Panc1 (cell line): ENCODE measurements around the gene EHD3. TPM values are rescaled to one million over a fixed set of nuclear protein-coding genes. Genes with fewer than 3 reads are reported as not detected.

ENCODE experiments used
- ATAC-seq: fragments of 200-7000 bp; cut with Tn5 transposase; 2 replicates; pipeline ENCODE4 v1.9.1; 2020; ENCODE audit warnings: mild to moderate bottlenecking, moderate library complexity
- BruUV-seq: library from RNA; stranded (reverse); fragments of 400-500 nt; replicated peaks from 2 replicates; lab custom pipeline; 2021; lab: Mats Ljungman, UMichigan
- CTCF ChIA-PET: fragments of 300-600 bp; sonication (Branson Sonifier 250); formaldehyde crosslinking; loops from one replicate; lab custom pipeline; 2022; ENCODE audit warnings: antibody characterized with exemption; lab: Charles Lee
- POLR2A ChIA-PET: fragments of 300-600 bp; sonication (Branson Sonifier 250); formaldehyde crosslinking; loops from one replicate; lab custom pipeline; 2022; ENCODE audit warnings: antibody characterized with exemption; lab: Charles Lee
- DNase-seq: peaks from one replicate; pipeline ENCODE4 v3.0.0-alpha.2; 2010; ENCODE audit warnings: low read depth, low spot score
- H3K27ac ChIP-seq: 2 replicates; pipeline ENCODE4 v1.5.1; 2011; ENCODE audit warnings: mild to moderate bottlenecking, low read length, inconsistent platforms
- H3K27me3 ChIP-seq: fragments of 200-500 bp; sonication (Bioruptor generic); 2 replicates; pipeline ENCODE4 v1.6.0; 2014; ENCODE audit warnings: low read length, inconsistent platforms; ENCODE audit not compliant: control insufficient read depth, insufficient read depth
- H3K36me3 ChIP-seq: fragments of 200-500 bp; sonication (Bioruptor generic); 2 replicates; pipeline ENCODE4 v1.5.1; 2014; ENCODE audit warnings: inconsistent platforms, mild to moderate bottlenecking, low read length, moderate library complexity; ENCODE audit not compliant: control insufficient read depth, insufficient read depth
- H3K4me1 ChIP-seq: 2 replicates; pipeline ENCODE4 v1.5.1; 2011; ENCODE audit warnings: inconsistent platforms, mild to moderate bottlenecking, low read length, moderate library complexity; ENCODE audit not compliant: control insufficient read depth, insufficient read depth
- H3K4me3 ChIP-seq, 2 experiments: 2 replicates each; pipeline ENCODE4 v1.5.1; 2011 to 2012; ENCODE audit warnings: low read depth in 2 of 2, low read length in 2 of 2, mild to moderate bottlenecking in 2 of 2, inconsistent platforms in 1 of 2, moderate library complexity in 1 of 2
- H3K9me3 ChIP-seq: fragments of 200-500 bp; sonication (Bioruptor generic); 2 replicates; pipeline ENCODE4 v1.5.1; 2014; ENCODE audit warnings: low read depth, mild to moderate bottlenecking, inconsistent platforms, low read length, moderate library complexity; ENCODE audit not compliant: control insufficient read depth, insufficient read depth
- CTCF ChIP-seq: fragments of 450-650 bp; IDR thresholded peaks from 2 replicates; pipeline ENCODE4 v1.5.1; 2017; ENCODE audit warnings: mild to moderate bottlenecking
- POLR2AphosphoS5 ChIP-seq: IDR thresholded peaks from 2 replicates; pipeline ENCODE4 v1.6.1; 2012; ENCODE audit warnings: mild to moderate bottlenecking, low read depth, low read length, moderate library complexity
- REST ChIP-seq, 2 experiments: IDR thresholded peaks; 2 replicates each; pipeline ENCODE4 v1.6.1; 2011 to 2012; ENCODE audit warnings: low read depth in 2 of 2, control low read depth in 1 of 2, low read length in 1 of 2, mild to moderate bottlenecking in 1 of 2, moderate library complexity in 1 of 2; ENCODE audit not compliant: insufficient read depth in 1 of 2
- SIN3A ChIP-seq: IDR thresholded peaks from 2 replicates; pipeline ENCODE4 v1.6.1; 2012; ENCODE audit warnings: low read depth, mild to moderate bottlenecking, low read length, moderate library complexity, borderline replicate concordance; ENCODE audit not compliant: insufficient read depth
- TCF7L2 ChIP-seq: IDR thresholded peaks from 2 replicates; pipeline ENCODE4 v1.6.1; 2011; ENCODE audit warnings: mild to moderate bottlenecking, low read depth, low read length, inconsistent platforms
- in situ Hi-C: cut with HindIII; loops from 2 replicates; pipeline ENCODE4 v1.10.0; 2016; ENCODE audit warnings: low sequenced_read_pairs, low pct_unique_long_range_greater_than_20kb
- intact Hi-C: fragments of 100-400 bp; cut with micrococcal nuclease; formaldehyde crosslinking; loops from one replicate; pipeline ENCODE4 v1.10.0; 2022; ENCODE audit not compliant: unreplicated experiment
- total RNA-seq: library from RNA; stranded (reverse); gene quantifications from one replicate; pipeline ENCODE4 v1.2.1, GENCODE V29; 2021; ENCODE audit not compliant: unreplicated experiment

The EHD3 gene
- total RNA-seq, 1 experiment from 2014 or later = 2.6 TPM

- CTCF ChIA-PET = no interaction called here
- in situ Hi-C loops (no loop called here), intact Hi-C loops (no loop called here)
- POLR2A ChIA-PET = no interaction called here
- H3K27ac ChIP-seq = no peak overlapping the region
- no peak for DNase-seq
- no TSS peak for BruUV-seq
- no peaks in the 10 kb centered on the region for H3K36me3 ChIP-seq
- no peaks in the 10 kb centered on the region for H3K4me1 ChIP-seq
- no peaks in the 10 kb centered on the region for H3K27me3 ChIP-seq
- no peak for ATAC-seq
- TF ChIP-seq TCF7L2 (no peak), SIN3A (no peak), CTCF (no peak), REST (IDR thresholded peaks at IDR 0.05; ENCODE audit: insufficient read depth in 1 of 2, low read depth in 2 of 2, low read length in 1 of 2) (no peak), POLR2AphosphoS5 (no peak)
- H3K4me3 ChIP-seq = no peak overlapping the region
- H3K9me3 ChIP-seq = no peaks in the 10 kb centered on the region
Measured at GRCh38 chr2:31241625-31242270, 7.8 kb downstream of the EHD3 start.

- TF ChIP-seq CTCF (no peak), POLR2AphosphoS5 (no peak), REST (IDR thresholded peaks at IDR 0.05; ENCODE audit: insufficient read depth in 1 of 2, low read depth in 2 of 2, low read length in 1 of 2) (no peak), TCF7L2 (no peak), SIN3A (no peak)
- POLR2A ChIA-PET = no interaction called here
- Histone ChIP-seq H3K4me3 (no peak overlapping the region), H3K4me1 (no peaks in the 10 kb centered on the region), H3K9me3 (no peaks in the 10 kb centered on the region), H3K27me3 (no peaks in the 10 kb centered on the region), H3K36me3 (no peaks in the 10 kb centered on the region), H3K27ac (no peak overlapping the region)
- in situ Hi-C loops (no loop called here), intact Hi-C loops (no loop called here)
- BruUV-seq = no TSS peak
- no peak for ATAC-seq
- DNase-seq = no peak
- CTCF ChIA-PET = no interaction called here
Measured at GRCh38 chr2:31243053-31243452, 9.1 kb downstream of the EHD3 start.
